H1 (cell line): ENCODE results near the gene AIFM2. TPM values are rescaled to one million over a fixed set of nuclear protein-coding genes. Genes with fewer than 3 reads are reported as not detected.

Experiments
- JUN ChIP-seq: IDR thresholded peaks from 2 replicates; pipeline ENCODE4 v1.6.1; 2011; ENCODE audit warnings: low read depth, mild to moderate bottlenecking, improper control_type of control experiment, low read length
- SP2 ChIP-seq: IDR thresholded peaks from 2 replicates; pipeline ENCODE4 v1.6.1; 2012; ENCODE audit warnings: mild to moderate bottlenecking, low read length, inconsistent platforms
- TAF7 ChIP-seq: optimal IDR thresholded peaks from 2 replicates; pipeline ENCODE3; 2011; ENCODE audit warnings: low read depth, mild to moderate bottlenecking, inconsistent platforms, low read length, moderate library complexity, borderline replicate concordance
- polyA plus RNA-seq, 7 experiments: library from polyadenylated mRNA; depleted of rRNA in 3 of 7; stranded (reverse) in 5 of 7; unstranded in 2 of 7; fragments of >200 nt in 5 of 7; fragments of 200-250 nt in 2 of 7; gene quantifications; 1 replicate in 5 of 7; 2 replicates in 1 of 7; 4 replicates in 1 of 7; pipeline versions ENCODE4 v1.2.1 to v1.2.3, GENCODE V29; 2011 to 2013; ENCODE audit warnings: missing spikeins in 2 of 7, mixed read lengths in 2 of 7
- total RNA-seq: library from RNA; stranded (reverse); fragmentation: NEBNext Ultra II Directional; extraction: Animal tissue kit (Norgen Biotek cat#: 25700); gene quantifications from 2 replicates; pipeline ENCODE4 v1.2.1, GENCODE V29; 2021

The AIFM2 gene
- total and polyA plus RNA-seq, 2 of the 8 experiments (the other 6 are each of a cell fraction or from before 2014, with no cell fraction given) = 4.0 TPM

DNA sequence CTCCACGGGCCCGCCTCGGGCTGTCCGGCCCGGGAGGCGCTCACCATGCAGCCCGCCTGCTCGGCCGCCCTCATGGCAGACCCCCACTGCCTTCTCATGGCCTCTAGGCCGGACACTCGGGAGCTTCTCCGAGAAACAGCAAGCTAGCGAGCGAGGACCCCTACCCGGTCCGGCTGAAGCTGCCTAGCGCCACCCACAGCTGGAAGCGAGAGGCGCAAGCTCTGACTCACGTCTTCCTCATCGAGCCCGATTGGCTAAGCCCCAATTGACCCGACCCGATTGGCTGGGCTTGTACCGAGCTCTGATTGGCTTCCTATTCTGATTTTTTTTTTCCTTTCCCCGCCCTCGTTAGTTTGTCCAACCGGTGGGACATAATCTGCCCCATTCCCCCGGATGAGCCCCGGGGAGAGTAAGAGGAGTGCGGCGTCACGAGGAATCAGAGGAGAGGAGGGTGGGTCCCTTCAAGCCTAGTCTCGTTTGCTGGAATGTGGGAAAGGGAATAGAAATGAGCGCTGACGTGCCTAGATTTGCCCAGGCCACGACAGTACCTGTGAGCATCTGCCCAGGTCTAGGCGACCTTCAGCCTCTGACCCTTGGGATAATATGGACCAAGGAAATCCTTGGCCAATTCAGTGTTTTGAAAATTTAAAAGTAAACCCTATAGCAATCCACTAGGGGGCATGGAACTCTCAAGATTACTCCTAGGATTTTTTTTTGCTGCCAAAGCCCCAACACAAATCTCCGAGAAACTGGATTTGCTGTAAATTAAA lies 14.0 kb upstream of the AIFM2 start, which contains the start of gene TYSND1 (continued):
- peak; percentile 96 for TF ChIP-seq TAF7
- peak; percentile 81 for TF ChIP-seq JUN
- TF ChIP-seq SP2 = peak; percentile 9; the same call in 1 of the 2 replicates
